Caco-2 (cell line): Measurements from ENCODE around the gene FLT3LG. TPM values are rescaled to one million over a fixed set of nuclear protein-coding genes. Genes with fewer than 3 reads are reported as not detected.

Experiments
- BruUV-seq: library from RNA; stranded (reverse); fragments of 400-500 nt; replicated peaks from 2 replicates; lab custom pipeline; 2021; lab: Mats Ljungman, UMichigan
- CTCF ChIA-PET: fragments of 300-600 bp; sonication (Branson Sonifier 250); formaldehyde crosslinking; loops from one replicate; lab custom pipeline; 2022; ENCODE audit warnings: antibody characterized with exemption; lab: Charles Lee
- POLR2A ChIA-PET: fragments of 300-600 bp; sonication (Branson Sonifier 250); formaldehyde crosslinking; loops from one replicate; lab custom pipeline; 2022; ENCODE audit warnings: antibody characterized with exemption; lab: Charles Lee
- DNase-seq, 2 experiments: peaks; one replicate each; pipeline versions ENCODE4 v3.0.0 to v3.0.0-alpha.2; 2020 to 2022
- H3K27me3 ChIP-seq: replicated peaks from 2 replicates; pipeline ENCODE4 v1.6.0; 2011; ENCODE audit warnings: low read length; ENCODE audit not compliant: control insufficient read depth, insufficient read depth
- H3K36me3 ChIP-seq: 2 replicates; pipeline ENCODE4 v1.5.1; 2011; ENCODE audit warnings: low read length; ENCODE audit not compliant: control insufficient read depth, insufficient read depth
- H3K4me1 ChIP-seq: fragments of 250-450 bp; sonication (Bioruptor Pico); 2 replicates; pipeline ENCODE4 v1.5.1; 2020; ENCODE audit warnings: mild to moderate bottlenecking
- H3K4me3 ChIP-seq: 2 replicates; pipeline ENCODE4 v1.5.1; 2011; ENCODE audit warnings: low read depth, mild to moderate bottlenecking, control low read depth, low read length
- H3K9me3 ChIP-seq: fragments of 250-450 bp; sonication (Bioruptor Pico); 2 replicates; pipeline ENCODE4 v1.5.1; 2020; ENCODE audit warnings: mild to moderate bottlenecking, moderate library complexity
- H3K27ac Mint-ChIP-seq: one replicate; pipeline ENCODE4 v1.8.0; 2022; ENCODE audit warnings: mixed read lengths; ENCODE audit not compliant: unreplicated experiment
- H3K27me3 Mint-ChIP-seq: one replicate; pipeline ENCODE4 v1.8.0; 2022; ENCODE audit warnings: mixed read lengths; ENCODE audit not compliant: insufficient read depth, unreplicated experiment
- H3K36me3 Mint-ChIP-seq: one replicate; pipeline ENCODE4 v1.8.0; 2022; ENCODE audit warnings: mild to moderate bottlenecking, mixed read lengths; ENCODE audit not compliant: insufficient read depth, unreplicated experiment
- H3K4me1 Mint-ChIP-seq: one replicate; pipeline ENCODE4 v1.8.0; 2022; ENCODE audit warnings: low read depth, mixed read lengths; ENCODE audit not compliant: unreplicated experiment
- H3K4me3 Mint-ChIP-seq: one replicate; pipeline ENCODE4 v1.8.0; 2022; ENCODE audit warnings: mild to moderate bottlenecking, moderate library complexity, mixed read lengths; ENCODE audit not compliant: unreplicated experiment
- H3K9me3 Mint-ChIP-seq: one replicate; pipeline ENCODE4 v1.8.0; 2022; ENCODE audit warnings: mixed read lengths; ENCODE audit not compliant: unreplicated experiment
- CTCF ChIP-seq, 2 experiments: fragments of 200-600 bp in 1 of 2; IDR thresholded peaks; 1 replicate in 1 of 2; 2 replicates in 1 of 2; pipeline versions ENCODE4 v1.5.1 to v1.8.0; 2011 to 2022; ENCODE audit warnings: antibody characterized with exemption in 1 of 2, control low read depth in 1 of 2, inconsistent platforms in 1 of 2, low read depth in 1 of 2, low read length in 1 of 2, mild to moderate bottlenecking in 1 of 2, moderate library complexity in 1 of 2; ENCODE audit not compliant: insufficient read depth in 1 of 2, severe bottlenecking in 1 of 2, unreplicated experiment in 1 of 2
- intact Hi-C: fragments of 100-400 bp; cut with micrococcal nuclease; formaldehyde crosslinking; loops from one replicate; pipeline ENCODE4 v1.10.0; 2022; ENCODE audit not compliant: unreplicated experiment
- total RNA-seq: library from RNA; stranded (reverse); gene quantifications from 2 replicates; pipeline ENCODE4 v1.2.3, GENCODE V29; 2022

The FLT3LG gene
- total RNA-seq, 1 experiment from 2014 or later: 2.1 TPM

- Mint-ChIP-seq H3K27ac (no peak overlapping the region), H3K27me3 (no peaks in the 10 kb centered on the region), H3K9me3 (no peaks in the 10 kb centered on the region), H3K4me1 (peaks cover 2% of the 10 kb centered on the region), H3K36me3 (peaks cover 40% of the 10 kb centered on the region), H3K4me3 (no peak overlapping the region)
- CTCF ChIA-PET: interaction anchor here (0.7 to 1.2 kb wide), 2 partner anchors 19 to 49 kb away, joined by 3 read pairs; no protein-coding TSS in a partner anchor
- Histone ChIP-seq H3K36me3 (peaks cover 4% of the 10 kb centered on the region), H3K4me3 (no peak overlapping the region), H3K27me3 (no peaks in the 10 kb centered on the region), H3K4me1 (no peaks in the 10 kb centered on the region), H3K9me3 (no peaks in the 10 kb centered on the region)
- intact Hi-C loops: no loop called here
- DNase-seq: no peak
- TF ChIP-seq CTCF (IDR thresholded peaks at IDR 0.05; ENCODE audit: insufficient read depth in 1 of 2, low read depth in 1 of 2, low read length in 1 of 2, severe bottlenecking in 1 of 2, unreplicated experiment in 1 of 2): no peak
- BruUV-seq: no TSS peak
- POLR2A ChIA-PET: no interaction called here
Measured at GRCh38 chr19:49520705-49521319, 46.8 kb downstream of the FLT3LG start.

GRCh38 chr19:49524812-49525455, 50.9 kb downstream of the FLT3LG start:
- no peaks in the 10 kb centered on the region for H3K27me3 Mint-ChIP-seq
- H3K9me3 ChIP-seq: no peaks in the 10 kb centered on the region
- ChIA-PET POLR2A (interaction anchor here (0.6 to 1.1 kb wide), 2 partner anchors 28 to 115 kb away, joined by 3 to 4 read pairs; no protein-coding TSS in a partner anchor), CTCF (no interaction called here)
- BruUV-seq: no TSS peak
- H3K27ac Mint-ChIP-seq: peak overlapping the region; percentile 51
- DNase-seq: no peak
- H3K9me3 Mint-ChIP-seq: no peaks in the 10 kb centered on the region
- H3K36me3 Mint-ChIP-seq: peaks cover 44% of the 10 kb centered on the region
- H3K36me3 ChIP-seq: peaks cover 6% of the 10 kb centered on the region
- no peaks in the 10 kb centered on the region for H3K27me3 ChIP-seq
- no peak overlapping the region for H3K4me3 ChIP-seq
- no peak overlapping the region for H3K4me3 Mint-ChIP-seq
- no peaks in the 10 kb centered on the region for H3K4me1 Mint-ChIP-seq
- H3K4me1 ChIP-seq: no peaks in the 10 kb centered on the region
- no peak for TF ChIP-seq CTCF (IDR thresholded peaks at IDR 0.05; ENCODE audit: insufficient read depth in 1 of 2, low read depth in 1 of 2, low read length in 1 of 2, severe bottlenecking in 1 of 2, unreplicated experiment in 1 of 2)
- intact Hi-C loops: no loop called here

GRCh38 chr19:49528211-49528771, 54.3 kb downstream of the FLT3LG start:
- H3K4me3 Mint-ChIP-seq: no peak overlapping the region
- no peak overlapping the region for H3K4me3 ChIP-seq
- intact Hi-C loops: no loop called here
- no peaks in the 10 kb centered on the region for H3K4me1 ChIP-seq
- no peaks in the 10 kb centered on the region for H3K9me3 ChIP-seq
- H3K9me3 Mint-ChIP-seq: no peaks in the 10 kb centered on the region
- H3K27ac Mint-ChIP-seq: no peak overlapping the region
- no peak for TF ChIP-seq CTCF (IDR thresholded peaks at IDR 0.05; ENCODE audit: insufficient read depth in 1 of 2, low read depth in 1 of 2, low read length in 1 of 2, severe bottlenecking in 1 of 2, unreplicated experiment in 1 of 2)
- H3K4me1 Mint-ChIP-seq: peaks cover 4% of the 10 kb centered on the region
- no TSS peak for BruUV-seq
- ChIA-PET CTCF (no interaction called here), POLR2A (no interaction called here)
- no peaks in the 10 kb centered on the region for H3K27me3 ChIP-seq
- peaks cover 4% of the 10 kb centered on the region for H3K36me3 ChIP-seq
- no peaks in the 10 kb centered on the region for H3K27me3 Mint-ChIP-seq
- peaks cover 39% of the 10 kb centered on the region for H3K36me3 Mint-ChIP-seq
- DNase-seq: no peak
